K562 (cell line): ENCODE results near the gene UBN2. TPM values are rescaled to one million over a fixed set of nuclear protein-coding genes. Genes with fewer than 3 reads are reported as not detected.

ENCODE experiments used
- BMI1 ChIP-seq: fragments of 150-350 bp; IDR thresholded peaks from 2 replicates; pipeline ENCODE4 v1.6.1; 2014; ENCODE audit warnings: low read length
- DDX20 ChIP-seq: fragments of 450-650 bp; IDR thresholded peaks from 2 replicates; pipeline ENCODE4 v1.6.1; 2016; ENCODE audit warnings: missing genetic modification characterization, low read depth, mild to moderate bottlenecking, missing compliant biosample characterization, moderate library complexity
- E2F4 ChIP-seq: sonication (generic); formaldehyde crosslinking; IDR thresholded peaks from 2 replicates; pipeline ENCODE4 v1.8.0; 2022; ENCODE audit warnings: mild to moderate bottlenecking, low read depth, missing genetic modification reagents
- GTF2A2 ChIP-seq: IDR thresholded peaks from 2 replicates; pipeline ENCODE4 v1.6.1; 2016; ENCODE audit warnings: mild to moderate bottlenecking, missing genetic modification characterization, missing compliant biosample characterization
- PCBP2 ChIP-seq: fragments of 200-400 bp; formaldehyde crosslinking; IDR thresholded peaks from 2 replicates; pipeline ENCODE4 v1.6.1; 2018; ENCODE audit warnings: low read length, low read depth, mild to moderate bottlenecking, moderate library complexity; ENCODE audit not compliant: poor library complexity, severe bottlenecking
- PHTF2 ChIP-seq: fragments of 250-450 bp; sonication (Bioruptor Pico); IDR thresholded peaks from 2 replicates; pipeline ENCODE4 v1.5.0; 2021; ENCODE audit warnings: mild to moderate bottlenecking
- POLR2H ChIP-seq: IDR thresholded peaks from 2 replicates; pipeline ENCODE4 v1.6.1; 2016; ENCODE audit warnings: missing genetic modification characterization, low read depth, mild to moderate bottlenecking, control low read depth, missing compliant biosample characterization, moderate library complexity
- POU5F1 ChIP-seq: fragments of 150-350 bp; IDR thresholded peaks from 2 replicates; pipeline ENCODE4 v1.6.1; 2014; ENCODE audit warnings: borderline replicate concordance, low read length, low read depth, mild to moderate bottlenecking; ENCODE audit not compliant: partially characterized antibody
- PRPF4 ChIP-seq: fragments of 200-400 bp; formaldehyde crosslinking; IDR thresholded peaks from one replicate; pipeline ENCODE4 v1.6.1; 2017; ENCODE audit warnings: low read length, low read depth, mild to moderate bottlenecking; ENCODE audit not compliant: insufficient read depth, poor library complexity, severe bottlenecking
- SIRT6 ChIP-seq: IDR thresholded peaks from one replicate; pipeline ENCODE4 v1.6.1; 2012; ENCODE audit warnings: low read depth, mild to moderate bottlenecking, control low read depth, inconsistent platforms, low read length, moderate library complexity
- SMAD2 ChIP-seq: fragments of 150-350 bp; IDR thresholded peaks from 2 replicates; pipeline ENCODE4 v1.6.1; 2014; ENCODE audit warnings: low read depth, mild to moderate bottlenecking, low read length
- SOX6 ChIP-seq: fragments of 450-650 bp; IDR thresholded peaks from 2 replicates; pipeline ENCODE4 v1.6.1; 2014; ENCODE audit warnings: mild to moderate bottlenecking
- ZNF124 ChIP-seq: sonication (generic); formaldehyde crosslinking; IDR thresholded peaks from 2 replicates; pipeline ENCODE4 v1.8.1; 2022; ENCODE audit warnings: missing genetic modification reagents
- ZNF232 ChIP-seq: sonication (generic); formaldehyde crosslinking; IDR thresholded peaks from 2 replicates; pipeline ENCODE4 v1.8.0; 2022; ENCODE audit warnings: mild to moderate bottlenecking, missing genetic modification reagents
- ZNF316 ChIP-seq: fragments of 450-650 bp; IDR thresholded peaks from 2 replicates; pipeline ENCODE4 v1.6.1; 2016
- ZNF431 ChIP-seq: sonication (generic); formaldehyde crosslinking; IDR thresholded peaks from 2 replicates; pipeline ENCODE4 v1.8.0; 2022; ENCODE audit warnings: mild to moderate bottlenecking, missing genetic modification reagents
- ZNF79 ChIP-seq: fragments of 250-450 bp; sonication (Bioruptor Pico); IDR thresholded peaks from 2 replicates; pipeline ENCODE4 v1.4.0; 2020; ENCODE audit warnings: low read depth, mild to moderate bottlenecking, moderate library complexity
- polyA plus RNA-seq, 8 experiments: library from polyadenylated mRNA; depleted of rRNA in 4 of 8; stranded (reverse) in 5 of 8; unstranded in 3 of 8; fragments of >200 nt; fragmentation: Nextera tagmentation in 2 of 8; fragmentation: Illumina TruSeq in 1 of 8; extraction: Ambion mirVana in 2 of 8; extraction: Trizol in 1 of 8; gene quantifications; 2 replicates each; pipeline versions ENCODE4 v1.2.1 to v1.2.3, GENCODE V29; 2011 to 2014; ENCODE audit warnings: inconsistent platforms in 1 of 8, missing spikeins in 1 of 8
- total RNA-seq, 7 experiments: library from RNA; depleted of rRNA in 6 of 7; stranded (reverse); fragments of >200 nt in 6 of 7; fragmentation: Illumina TruSeq in 2 of 7; extraction: Trizol in 2 of 7; gene quantifications; 2 replicates each; pipeline versions ENCODE4 v1.2.1 to v1.2.3, GENCODE V29; 2011 to 2021; ENCODE audit warnings: low replicate concordance in 1 of 7
- TF ChIP-seq, protein P1 (sequence below): fragments of 450-650 bp; IDR thresholded peaks from 2 replicates; pipeline ENCODE4 v1.6.1; 2014; ENCODE audit warnings: low read depth, mild to moderate bottlenecking, moderate library complexity, borderline replicate concordance
- TF ChIP-seq, protein P2 (sequence below): fragments of 450-650 bp; IDR thresholded peaks from 2 replicates; pipeline ENCODE4 v1.6.1; 2016; ENCODE audit warnings: mild to moderate bottlenecking
- TF ChIP-seq, protein P3 (sequence below): fragments of 200-400 bp; formaldehyde crosslinking; IDR thresholded peaks from 2 replicates; pipeline ENCODE4 v1.6.1; 2017; ENCODE audit warnings: mild to moderate bottlenecking, low read depth, low read length, moderate library complexity
- TF ChIP-seq, protein P4 (sequence below): fragments of 450-650 bp; IDR thresholded peaks from 2 replicates; pipeline ENCODE4 v1.6.1; 2016; ENCODE audit warnings: missing biosample characterization, missing genetic modification characterization

The UBN2 gene
- total and polyA plus RNA-seq, 9 of the 15 experiments (the other 6 are each of a cell fraction or from before 2014, with no cell fraction given), result 1.2 to 19.5 (median 9.9) TPM

DNA sequence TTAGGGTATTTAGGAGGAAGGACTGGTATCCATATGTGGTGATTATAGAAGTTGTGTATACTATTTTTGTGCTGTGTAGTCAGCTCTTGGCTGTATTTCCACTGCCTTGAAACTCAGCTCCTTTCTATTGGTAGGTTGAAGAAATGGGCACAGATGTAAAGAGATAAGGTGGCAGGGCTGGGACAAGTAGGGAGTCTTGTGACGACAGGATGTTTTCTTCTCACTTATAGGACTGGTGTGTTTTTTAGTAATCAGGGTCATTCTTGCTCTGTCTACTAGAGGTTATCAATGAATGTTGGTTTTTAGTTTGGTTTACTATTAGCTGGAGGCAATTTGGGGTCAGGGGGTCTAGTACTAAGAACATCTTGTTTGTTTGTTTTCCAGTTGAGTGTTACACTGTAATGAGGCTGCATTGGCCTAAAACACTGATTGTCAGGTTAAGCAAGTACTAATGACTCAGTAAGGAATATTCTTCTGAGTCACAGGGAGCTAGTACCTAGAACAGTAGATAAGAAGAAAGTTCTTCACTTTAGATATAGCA lies 11.8 kb downstream of the UBN2 start (continued):
- TF ChIP-seq, protein P1, sequence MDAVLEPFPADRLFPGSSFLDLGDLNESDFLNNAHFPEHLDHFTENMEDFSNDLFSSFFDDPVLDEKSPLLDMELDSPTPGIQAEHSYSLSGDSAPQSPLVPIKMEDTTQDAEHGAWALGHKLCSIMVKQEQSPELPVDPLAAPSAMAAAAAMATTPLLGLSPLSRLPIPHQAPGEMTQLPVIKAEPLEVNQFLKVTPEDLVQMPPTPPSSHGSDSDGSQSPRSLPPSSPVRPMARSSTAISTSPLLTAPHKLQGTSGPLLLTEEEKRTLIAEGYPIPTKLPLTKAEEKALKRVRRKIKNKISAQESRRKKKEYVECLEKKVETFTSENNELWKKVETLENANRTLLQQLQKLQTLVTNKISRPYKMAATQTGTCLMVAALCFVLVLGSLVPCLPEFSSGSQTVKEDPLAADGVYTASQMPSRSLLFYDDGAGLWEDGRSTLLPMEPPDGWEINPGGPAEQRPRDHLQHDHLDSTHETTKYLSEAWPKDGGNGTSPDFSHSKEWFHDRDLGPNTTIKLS, result peak; percentile 21; the same call in 1 of the 2 replicates
- TF ChIP-seq GTF2A2 (tag) (no peak), ZNF124 (CRISPR knock-in tag) (no peak), POLR2H (tag) (no peak), ZNF431 (CRISPR knock-in tag) (no peak), ZNF79 (CRISPR knock-in tag) (no peak), PHTF2 (no peak), PCBP2 (no peak), POU5F1 (no peak), SMAD2 (no peak), PRPF4 (no peak), DDX20 (no peak; the same call in 1 of the 2 replicates), E2F4 (CRISPR knock-in tag) (no peak), SOX6 (no peak), BMI1 (no peak), ZNF316 (peak; percentile 30), SIRT6 (no peak), ZNF232 (CRISPR knock-in tag) (no peak)
- TF ChIP-seq, protein P2, sequence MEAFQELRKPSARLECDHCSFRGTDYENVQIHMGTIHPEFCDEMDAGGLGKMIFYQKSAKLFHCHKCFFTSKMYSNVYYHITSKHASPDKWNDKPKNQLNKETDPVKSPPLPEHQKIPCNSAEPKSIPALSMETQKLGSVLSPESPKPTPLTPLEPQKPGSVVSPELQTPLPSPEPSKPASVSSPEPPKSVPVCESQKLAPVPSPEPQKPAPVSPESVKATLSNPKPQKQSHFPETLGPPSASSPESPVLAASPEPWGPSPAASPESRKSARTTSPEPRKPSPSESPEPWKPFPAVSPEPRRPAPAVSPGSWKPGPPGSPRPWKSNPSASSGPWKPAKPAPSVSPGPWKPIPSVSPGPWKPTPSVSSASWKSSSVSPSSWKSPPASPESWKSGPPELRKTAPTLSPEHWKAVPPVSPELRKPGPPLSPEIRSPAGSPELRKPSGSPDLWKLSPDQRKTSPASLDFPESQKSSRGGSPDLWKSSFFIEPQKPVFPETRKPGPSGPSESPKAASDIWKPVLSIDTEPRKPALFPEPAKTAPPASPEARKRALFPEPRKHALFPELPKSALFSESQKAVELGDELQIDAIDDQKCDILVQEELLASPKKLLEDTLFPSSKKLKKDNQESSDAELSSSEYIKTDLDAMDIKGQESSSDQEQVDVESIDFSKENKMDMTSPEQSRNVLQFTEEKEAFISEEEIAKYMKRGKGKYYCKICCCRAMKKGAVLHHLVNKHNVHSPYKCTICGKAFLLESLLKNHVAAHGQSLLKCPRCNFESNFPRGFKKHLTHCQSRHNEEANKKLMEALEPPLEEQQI, result no peak
- TF ChIP-seq, protein P3, sequence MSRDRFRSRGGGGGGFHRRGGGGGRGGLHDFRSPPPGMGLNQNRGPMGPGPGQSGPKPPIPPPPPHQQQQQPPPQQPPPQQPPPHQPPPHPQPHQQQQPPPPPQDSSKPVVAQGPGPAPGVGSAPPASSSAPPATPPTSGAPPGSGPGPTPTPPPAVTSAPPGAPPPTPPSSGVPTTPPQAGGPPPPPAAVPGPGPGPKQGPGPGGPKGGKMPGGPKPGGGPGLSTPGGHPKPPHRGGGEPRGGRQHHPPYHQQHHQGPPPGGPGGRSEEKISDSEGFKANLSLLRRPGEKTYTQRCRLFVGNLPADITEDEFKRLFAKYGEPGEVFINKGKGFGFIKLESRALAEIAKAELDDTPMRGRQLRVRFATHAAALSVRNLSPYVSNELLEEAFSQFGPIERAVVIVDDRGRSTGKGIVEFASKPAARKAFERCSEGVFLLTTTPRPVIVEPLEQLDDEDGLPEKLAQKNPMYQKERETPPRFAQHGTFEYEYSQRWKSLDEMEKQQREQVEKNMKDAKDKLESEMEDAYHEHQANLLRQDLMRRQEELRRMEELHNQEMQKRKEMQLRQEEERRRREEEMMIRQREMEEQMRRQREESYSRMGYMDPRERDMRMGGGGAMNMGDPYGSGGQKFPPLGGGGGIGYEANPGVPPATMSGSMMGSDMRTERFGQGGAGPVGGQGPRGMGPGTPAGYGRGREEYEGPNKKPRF, result no peak
- TF ChIP-seq, protein P4, sequence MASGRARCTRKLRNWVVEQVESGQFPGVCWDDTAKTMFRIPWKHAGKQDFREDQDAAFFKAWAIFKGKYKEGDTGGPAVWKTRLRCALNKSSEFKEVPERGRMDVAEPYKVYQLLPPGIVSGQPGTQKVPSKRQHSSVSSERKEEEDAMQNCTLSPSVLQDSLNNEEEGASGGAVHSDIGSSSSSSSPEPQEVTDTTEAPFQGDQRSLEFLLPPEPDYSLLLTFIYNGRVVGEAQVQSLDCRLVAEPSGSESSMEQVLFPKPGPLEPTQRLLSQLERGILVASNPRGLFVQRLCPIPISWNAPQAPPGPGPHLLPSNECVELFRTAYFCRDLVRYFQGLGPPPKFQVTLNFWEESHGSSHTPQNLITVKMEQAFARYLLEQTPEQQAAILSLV (tag), result no peak
